G401 (cell line): ENCODE data around the gene TYR. TPM values are rescaled to one million over a fixed set of nuclear protein-coding genes. Genes with fewer than 3 reads are reported as not detected.
"Not testable (repeated sequence)": the region's sequence is repeated elsewhere in the genome, so short reads cannot be mapped to it uniquely, and the experiment has no call there.

Experiments used
- DNase-seq: peaks from one replicate; pipeline ENCODE4 v3.0.0-alpha.2; 2015; ENCODE audit warnings: low spot score
- in situ Hi-C: cut with HindIII; loops from 2 replicates; pipeline ENCODE4 v1.10.0; 2016; ENCODE audit warnings: low sequenced_read_pairs, mixed read lengths
- total RNA-seq: library from RNA; depleted of rRNA; stranded (reverse); fragments of >200 nt; shearing (Covaris generic); gene quantifications from 2 replicates; pipeline ENCODE4 v1.2.3, GENCODE V29; 2014; rRNA removed

TYR gene
- total RNA-seq, 1 experiment from 2014 or later: not detected

- in situ Hi-C loops: not testable (repeated sequence)
Observed at GRCh38 chr11:89337100-89337650, 159.5 kb downstream of the TYR start.

GRCh38 chr11:89338073-89338472 lies 160.4 kb downstream of the TYR start:
- DNase-seq, in situ Hi-C loops: not testable (repeated sequence)

More at GRCh38 chr11:89337100-89337650, 159.5 kb downstream of the TYR start:
- not testable (repeated sequence) for DNase-seq

- in situ Hi-C loops, DNase-seq: not testable (repeated sequence)
Observed at GRCh38 chr11:89340450-89340849, 162.8 kb downstream of the TYR start.

- in situ Hi-C loops, DNase-seq: not testable (repeated sequence)
Observed at GRCh38 chr11:89342880-89343572, 165.4 kb downstream of the TYR start.

Other genes with a start within 250 kb of the TYR start
- gene GRM5, start 111.9 kb upstream of the TYR start, total RNA-seq: not detected in 2 replicates